Measurements from ENCODE around the gene INSIG1.

DNA sequence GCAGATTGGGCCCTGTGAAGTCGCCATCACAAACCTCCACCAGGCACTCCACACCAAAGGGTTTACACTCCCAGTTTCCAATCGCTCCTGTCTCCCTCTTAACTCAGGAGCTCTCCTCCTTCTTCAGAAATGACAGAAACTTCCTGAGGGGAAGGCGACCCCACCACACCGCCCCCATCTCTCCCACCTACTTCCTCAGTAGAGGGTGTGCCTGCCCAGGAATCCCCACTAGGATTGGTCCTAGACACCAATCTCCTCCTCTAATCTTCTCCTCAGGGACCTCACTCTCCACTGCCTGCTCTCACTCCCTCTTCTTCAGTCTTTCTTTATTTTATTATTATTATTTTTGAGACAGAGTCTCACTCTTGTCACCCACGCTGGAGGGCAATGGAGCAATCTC lies 5.9 kb upstream of the INSIG1 start:
- TF ChIP-seq CTCF (IDR thresholded peaks at IDR 0.05 in 8 of 11, conservative IDR thresholded peaks at IDR 0.05 in 3 of 11): no peak
- no peak for TF ChIP-seq POLR2A (IDR thresholded peaks at IDR 0.05)
- no peak for TF ChIP-seq POLR2AphosphoS5 (IDR thresholded peaks at IDR 0.05)
